ENCODE measurements around the gene ESPL1. TPM values are rescaled to one million over a fixed set of nuclear protein-coding genes. Genes with fewer than 3 reads are reported as not detected.
"Not testable (repeated sequence)": the region's sequence is repeated elsewhere in the genome, so short reads cannot be mapped to it uniquely, and the experiment has no call there.

Gene ESPL1
- total RNA-seq, 1 donor from 2014 or later = 50.0 TPM

GRCh38 chr12:53295070-53295890 lies 27.2 kb downstream of the ESPL1 start, which contains the start of gene PFDN5:
PFDN5 (plus strand) TSS chr12:53295542; CDS start chr12:53295568, 26 bp downstream.
- H3K9me3 Mint-ChIP-seq = no peaks in the 10 kb centered on the region
- no peaks in the 10 kb centered on the region for H3K27me3 Mint-ChIP-seq
- DNase-seq (ENCODE audit: extremely low spot score, unreplicated experiment) = peak; percentile 85
- TF ChIP-seq CTCF (conservative IDR thresholded peaks at IDR 0.05) = peak; percentile 51
- H3K36me3 Mint-ChIP-seq = peaks cover 16% of the 10 kb centered on the region
- peak within 1 kb of the TSS; percentile 98 for H3K27ac Mint-ChIP-seq
- H3K4me3 Mint-ChIP-seq = peak within 1 kb of the TSS; percentile 99
- H3K4me1 Mint-ChIP-seq (ENCODE audit: unreplicated experiment) = peaks cover 28% of the 10 kb centered on the region

- peaks cover 33% of the 10 kb centered on the region for H3K4me1 Mint-ChIP-seq (ENCODE audit: unreplicated experiment)
- H3K27ac Mint-ChIP-seq = peak overlapping the region; percentile 98
- peak overlapping the region; percentile 99 for H3K4me3 Mint-ChIP-seq
- no peaks in the 10 kb centered on the region for H3K27me3 Mint-ChIP-seq
- no peak for TF ChIP-seq CTCF (conservative IDR thresholded peaks at IDR 0.05)
- peaks cover 16% of the 10 kb centered on the region for H3K36me3 Mint-ChIP-seq
- no peaks in the 10 kb centered on the region for H3K9me3 Mint-ChIP-seq
- DNase-seq (ENCODE audit: extremely low spot score, unreplicated experiment) = no peak
These were observed 27.8 kb downstream of the ESPL1 start for GRCh38 chr12:53295891-53296219.

GRCh38 chr12:53297106-53297505 lies 29.0 kb downstream of the ESPL1 start:
- H3K9me3 Mint-ChIP-seq; DNase-seq (ENCODE audit: extremely low spot score, unreplicated experiment); H3K27me3 Mint-ChIP-seq: not testable (repeated sequence)
- Mint-ChIP-seq H3K4me3 (peak overlapping the region; percentile 99), H3K36me3 (peaks cover 16% of the 10 kb centered on the region), H3K27ac (peak overlapping the region; percentile 98), H3K4me1 (ENCODE audit: unreplicated experiment) (peaks cover 33% of the 10 kb centered on the region)

GRCh38 chr12:53298164-53298563 lies 30.1 kb downstream of the ESPL1 start:
- Mint-ChIP-seq H3K27me3 (no peaks in the 10 kb centered on the region), H3K4me1 (ENCODE audit: unreplicated experiment) (peaks cover 40% of the 10 kb centered on the region), H3K4me3 (peak overlapping the region; percentile 61), H3K36me3 (peaks cover 16% of the 10 kb centered on the region), H3K9me3 (no peaks in the 10 kb centered on the region), H3K27ac (peak overlapping the region; percentile 78)
- no peak for TF ChIP-seq CTCF (conservative IDR thresholded peaks at IDR 0.05)
- no peak for DNase-seq (ENCODE audit: extremely low spot score, unreplicated experiment)

- H3K27ac Mint-ChIP-seq = peak overlapping the region; percentile 95
- TF ChIP-seq CTCF (conservative IDR thresholded peaks at IDR 0.05) = no peak
- H3K4me1 Mint-ChIP-seq (ENCODE audit: unreplicated experiment) = peaks cover 40% of the 10 kb centered on the region
- no peaks in the 10 kb centered on the region for H3K9me3 Mint-ChIP-seq
- H3K27me3 Mint-ChIP-seq = no peaks in the 10 kb centered on the region
- no peak for DNase-seq (ENCODE audit: extremely low spot score, unreplicated experiment)
- peaks cover 12% of the 10 kb centered on the region for H3K36me3 Mint-ChIP-seq
- peak overlapping the region; percentile 99 for H3K4me3 Mint-ChIP-seq
These were observed 31.0 kb downstream of the ESPL1 start for GRCh38 chr12:53299101-53299453.

GRCh38 chr12:53299454-53300180 lies 31.5 kb downstream of the ESPL1 start, which contains the start of gene MYG1:
MYG1 (plus strand) TSS chr12:53299695; CDS start chr12:53299738, 43 bp downstream.
- peak within 1 kb of the TSS; percentile 95 for H3K27ac Mint-ChIP-seq
- peak within 1 kb of the TSS; percentile 99 for H3K4me3 Mint-ChIP-seq
- no peaks in the 10 kb centered on the region for H3K27me3 Mint-ChIP-seq
- H3K4me1 Mint-ChIP-seq (ENCODE audit: unreplicated experiment) = peaks cover 40% of the 10 kb centered on the region
- peak; percentile 87 for DNase-seq (ENCODE audit: extremely low spot score, unreplicated experiment)
- TF ChIP-seq CTCF (conservative IDR thresholded peaks at IDR 0.05) = peak; percentile 56
- peaks cover 12% of the 10 kb centered on the region for H3K36me3 Mint-ChIP-seq
- no peaks in the 10 kb centered on the region for H3K9me3 Mint-ChIP-seq
